UCSD-AML1 (cell line): ENCODE data around the gene KIF3B.
"Not testable (repeated sequence)": the region's sequence is repeated elsewhere in the genome, so short reads cannot be mapped to it uniquely, and the experiment has no call there.

ENCODE experiments used
- DNase-seq: peaks from one replicate; lab custom pipeline; 2025; ENCODE audit not compliant: unreplicated experiment; lab: John Stamatoyannopoulos, UW

The KIF3B gene

GRCh38 chr20:32355417-32355841 is 78.0 kb downstream of the KIF3B start:
- DNase-seq: no peak

DNA sequence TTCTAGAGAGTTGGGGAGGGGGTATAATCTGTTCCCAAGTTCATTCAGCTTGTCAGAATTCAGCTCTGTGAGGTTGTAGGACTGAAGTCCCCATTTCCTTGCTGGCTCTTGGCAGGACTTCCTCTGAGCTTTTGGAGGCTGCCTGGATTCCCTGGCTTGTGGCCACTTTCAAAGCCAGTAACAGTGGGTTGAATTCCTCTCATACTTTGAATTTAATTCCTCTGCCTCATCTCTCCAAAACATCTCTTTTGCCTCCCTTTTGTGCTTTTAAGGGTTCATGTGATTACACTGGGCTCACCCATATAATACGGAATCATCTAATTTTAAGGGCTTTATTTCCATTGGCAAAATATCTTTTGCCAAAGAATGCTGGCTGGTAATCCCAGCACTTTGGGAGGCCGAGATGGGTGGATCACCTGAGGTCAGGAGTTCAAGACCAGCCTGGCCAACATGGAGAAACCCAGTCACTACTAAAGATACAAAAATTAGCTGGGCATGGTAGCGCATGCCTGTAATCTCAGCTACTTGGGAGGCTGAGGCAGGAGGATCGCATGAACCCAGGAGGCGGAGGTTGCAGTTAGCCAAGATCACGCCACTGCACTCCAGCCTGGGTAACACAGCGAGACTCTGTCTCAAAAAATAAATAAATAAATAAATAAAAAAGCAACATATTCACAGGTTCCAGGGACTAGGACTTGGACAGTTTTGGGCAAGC is 78.6 kb downstream of the KIF3B start:
- DNase-seq: not testable (repeated sequence)

DNA sequence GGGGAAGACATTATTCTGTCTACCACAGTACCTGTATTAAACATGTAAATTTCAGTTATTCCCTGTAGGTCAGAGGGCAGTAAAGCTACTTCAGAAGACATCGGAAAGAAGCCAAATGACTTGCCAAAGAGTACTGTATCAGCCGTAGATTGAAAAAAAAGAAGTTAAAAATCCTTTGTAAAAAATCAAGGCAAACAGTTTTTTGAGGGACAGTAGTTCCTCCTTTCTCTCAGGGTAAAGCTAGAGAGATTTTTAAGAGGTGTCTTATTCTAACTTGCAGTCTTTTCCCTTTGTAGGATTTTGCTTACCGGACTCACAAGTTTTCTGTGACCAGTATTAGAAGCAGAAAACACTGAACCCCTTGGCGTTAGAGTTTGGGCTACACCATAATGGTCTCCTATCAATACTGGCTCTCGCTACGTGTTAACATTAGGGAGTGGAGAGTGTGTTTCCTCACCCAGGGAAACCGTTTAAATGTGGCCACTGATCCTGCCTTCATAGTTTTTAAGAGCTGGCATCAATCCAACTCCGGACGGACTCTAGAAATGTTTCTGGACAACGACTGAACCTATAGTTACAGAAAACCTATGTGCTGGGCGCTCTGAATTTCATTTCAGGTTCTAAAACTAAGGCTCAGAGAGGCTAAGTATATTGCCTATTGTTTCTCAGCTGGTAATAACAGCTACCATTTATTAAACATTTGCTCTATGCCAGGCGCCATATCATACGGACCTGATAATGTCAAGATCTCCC is 79.3 kb downstream of the KIF3B start:
- DNase-seq: no peak

- DNase-seq: no peak
Measured at GRCh38 chr20:32357375-32357868, 80.0 kb downstream of the KIF3B start.

GRCh38 chr20:32357869-32358631 is 80.6 kb downstream of the KIF3B start, which contains the start of gene ASXL1:
Gene ASXL1, plus strand, starts transcription at chr20:32358331. Its CDS starts 445 bp downstream, at chr20:32358776.
- peak; percentile 99 for DNase-seq

DNA sequence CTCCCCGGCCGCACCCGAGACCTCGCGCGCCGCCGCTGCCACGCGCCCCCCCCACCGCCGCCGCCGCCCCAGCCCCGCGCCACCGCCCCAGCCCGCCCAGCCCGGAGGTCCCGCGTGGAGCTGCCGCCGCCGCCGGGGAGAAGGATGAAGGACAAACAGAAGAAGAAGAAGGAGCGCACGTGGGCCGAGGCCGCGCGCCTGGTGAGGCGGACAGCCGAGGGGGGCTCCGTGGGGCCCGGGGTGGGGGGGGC is 81.1 kb downstream of the KIF3B start:
- DNase-seq: no peak

- peak; percentile 75 for DNase-seq
Measured at GRCh38 chr20:32358883-32359632, 81.6 kb downstream of the KIF3B start.

GRCh38 chr20:32359633-32360332 is 82.3 kb downstream of the KIF3B start:
- no peak for DNase-seq

GRCh38 chr20:32360333-32360634 is 82.8 kb downstream of the KIF3B start:
- no peak for DNase-seq

GRCh38 chr20:32362901-32363364 is 85.5 kb downstream of the KIF3B start:
- DNase-seq: no peak

GRCh38 chr20:32363492-32363891 is 86.0 kb downstream of the KIF3B start:
- no peak for DNase-seq

GRCh38 chr20:32364554-32365208 is 87.2 kb downstream of the KIF3B start:
- no peak for DNase-seq

DNA sequence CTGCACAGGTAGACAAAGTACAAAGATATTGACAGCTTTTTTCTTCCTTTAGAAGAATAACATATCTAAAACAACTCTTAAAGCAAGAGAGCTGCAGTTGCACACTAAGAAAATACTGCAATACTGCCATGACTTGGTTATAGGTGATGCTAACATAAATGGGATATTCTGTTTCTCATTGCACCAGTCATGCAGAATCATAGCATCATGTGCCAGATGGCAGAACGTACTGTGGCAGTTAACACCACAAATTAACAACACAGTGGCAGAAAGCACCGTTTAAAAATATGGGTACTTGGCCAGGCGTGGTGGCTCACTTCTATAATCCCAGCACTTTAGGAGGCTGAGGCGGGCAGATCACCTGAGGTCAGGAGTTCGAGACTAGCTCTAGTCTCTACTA is 88.1 kb downstream of the KIF3B start:
- DNase-seq: no peak

GRCh38 chr20:32366380-32366779 is 88.9 kb downstream of the KIF3B start:
- DNase-seq: no peak

DNA sequence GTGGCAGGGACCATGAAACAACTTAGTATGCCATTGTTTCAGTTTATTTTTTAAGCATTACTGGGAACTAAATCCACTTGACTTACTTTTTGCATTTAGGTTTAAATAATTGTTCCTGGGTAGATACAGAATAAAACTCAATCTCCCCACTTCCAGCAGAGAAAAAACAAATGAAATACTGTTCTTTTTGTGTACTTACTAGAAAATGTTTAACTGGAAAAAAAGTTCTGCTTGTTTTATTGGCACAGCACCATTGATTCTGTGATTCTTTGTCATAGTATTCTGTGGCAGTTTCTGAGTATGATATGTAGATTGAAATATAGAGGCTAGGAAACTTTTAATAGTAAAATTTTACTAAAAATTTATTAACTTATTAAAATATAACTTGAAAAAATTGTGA is 90.9 kb downstream of the KIF3B start:
- no peak for DNase-seq

DNA sequence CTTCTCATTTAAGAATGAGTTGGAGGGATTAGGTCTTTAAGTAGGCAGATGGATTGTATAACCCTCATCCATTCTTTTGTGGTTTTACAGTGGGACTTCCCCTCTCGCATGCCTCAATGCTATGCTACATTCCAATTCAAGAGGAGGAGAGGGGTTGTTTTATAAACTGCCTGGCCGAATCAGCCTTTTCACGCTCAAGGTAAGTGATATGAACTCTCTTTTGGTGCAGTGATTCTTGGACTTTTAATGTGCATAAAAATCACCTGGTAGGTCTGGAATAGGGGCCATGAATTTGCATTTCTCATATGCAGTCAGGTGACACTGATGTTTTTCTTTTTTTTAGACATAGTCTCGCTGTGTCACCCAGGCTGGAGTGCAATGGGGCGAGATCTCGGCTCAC is 91.5 kb downstream of the KIF3B start:
- no peak for DNase-seq

GRCh38 chr20:32370897-32371296 is 93.4 kb downstream of the KIF3B start:
- DNase-seq: no peak

DNA sequence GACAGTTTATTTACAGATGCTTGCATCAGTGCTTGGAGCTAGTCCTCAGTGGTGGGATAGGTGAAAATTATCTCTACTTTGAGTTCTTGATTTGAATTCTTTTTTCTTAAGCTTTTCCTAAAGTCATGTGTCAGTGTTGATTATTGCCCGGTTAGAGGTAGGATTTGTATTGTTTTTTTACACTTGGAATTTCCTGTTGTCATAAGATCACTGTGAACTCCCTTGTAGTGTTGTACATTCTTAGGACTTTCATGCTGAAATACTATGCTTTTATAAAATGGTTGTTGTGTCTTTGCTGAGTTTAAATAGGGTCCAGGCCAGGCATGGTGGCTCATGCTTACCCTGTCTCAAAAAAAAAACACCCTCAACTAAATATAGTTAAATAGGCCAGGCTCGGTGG is 101.0 kb downstream of the KIF3B start:
- no peak for DNase-seq

GRCh38 chr20:32380037-32380436 is 102.6 kb downstream of the KIF3B start:
- not testable (repeated sequence) for DNase-seq

- no peak for DNase-seq
Measured at GRCh38 chr20:32380745-32381144, 103.3 kb downstream of the KIF3B start.
